GM18498 (cell line): ENCODE results near the gene PRR16.
A peak's percentile ranks its signal among the peaks of the same experiment; 100 is the strongest.
"Not testable (repeated sequence)": the region's sequence is repeated elsewhere in the genome, so short reads cannot be mapped to it uniquely, and the experiment has no call there.

Source experiments
- ATAC-seq: cut with Tn5 transposase; IDR thresholded peaks from one replicate; pipeline ENCODE4 v1.9.1; 2021; ENCODE audit warnings: mild to moderate bottlenecking, moderate library complexity; ENCODE audit not compliant: unreplicated experiment

Gene PRR16

DNA sequence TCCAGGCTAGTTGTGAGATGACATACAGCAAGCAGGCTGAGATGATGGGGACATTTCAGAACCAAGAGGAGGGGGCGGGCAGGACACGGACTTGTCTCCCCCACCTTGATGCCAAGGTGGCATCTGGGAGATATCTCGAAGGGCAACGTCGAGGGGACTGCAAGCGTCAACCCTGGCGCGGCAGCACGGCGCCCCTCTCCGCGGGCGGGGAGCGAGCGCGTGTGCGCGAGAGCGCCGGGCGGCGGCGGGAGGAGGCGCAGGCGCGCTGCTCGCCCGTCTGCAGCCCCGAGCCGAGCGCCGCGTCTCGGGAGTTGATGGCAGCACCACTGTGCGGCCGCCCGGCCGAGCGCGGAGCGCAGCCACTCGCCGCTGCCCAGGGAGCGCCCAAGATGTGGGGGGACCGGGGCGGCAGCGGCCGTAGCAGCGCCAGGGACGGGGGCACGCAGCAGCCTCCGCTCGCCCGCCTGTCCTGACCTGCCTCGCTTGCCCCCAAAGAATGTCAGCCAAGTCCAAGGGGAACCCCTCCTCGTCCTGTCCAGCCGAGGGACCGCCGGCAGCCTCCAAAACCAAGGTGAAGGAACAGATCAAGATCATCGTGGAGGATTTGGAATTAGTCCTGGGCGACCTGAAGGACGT is at the start of gene PRR16:
PRR16 (plus strand) TSS at position 310 of the 636 bp plus-strand sequence.
- peak; percentile 84 for ATAC-seq

GRCh38 chr5:120415985-120416384 is 48.1 kb upstream of the PRR16 start:
- no peak for ATAC-seq

GRCh38 chr5:120419127-120419526 is 45.0 kb upstream of the PRR16 start:
- ATAC-seq, result no peak

- ATAC-seq, result not testable (repeated sequence)
These were observed 37.3 kb upstream of the PRR16 start for GRCh38 chr5:120426633-120427275.

GRCh38 chr5:120430572-120430971 is 33.5 kb upstream of the PRR16 start:
- ATAC-seq, result no peak

GRCh38 chr5:120432861-120433260 is 31.2 kb upstream of the PRR16 start:
- no peak for ATAC-seq

- no peak for ATAC-seq
These were observed 29.0 kb upstream of the PRR16 start for GRCh38 chr5:120435129-120435528.

GRCh38 chr5:120436996-120437395 is 27.1 kb upstream of the PRR16 start:
- ATAC-seq, result no peak

- no peak for ATAC-seq
These were observed 21.4 kb upstream of the PRR16 start for GRCh38 chr5:120442694-120443093.

DNA sequence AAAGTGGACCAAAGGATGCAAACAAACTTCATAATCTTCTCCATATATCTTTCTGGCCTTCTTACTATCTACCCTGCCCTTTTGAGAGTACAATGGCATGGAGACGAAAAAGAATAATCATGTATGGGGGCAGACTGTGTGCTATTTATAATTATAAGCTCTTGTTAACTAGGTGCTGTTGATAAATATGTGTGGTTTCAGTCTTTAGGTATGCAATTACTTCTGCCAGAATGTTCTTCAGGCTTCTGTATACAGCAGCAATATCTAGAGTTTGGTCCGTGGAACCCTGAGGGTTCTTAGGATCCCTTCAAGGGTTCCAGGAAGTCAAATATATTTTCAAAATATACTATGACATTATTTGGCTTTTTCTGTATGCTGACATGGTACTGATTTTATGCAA is 20.5 kb upstream of the PRR16 start:
- ATAC-seq, result no peak

DNA sequence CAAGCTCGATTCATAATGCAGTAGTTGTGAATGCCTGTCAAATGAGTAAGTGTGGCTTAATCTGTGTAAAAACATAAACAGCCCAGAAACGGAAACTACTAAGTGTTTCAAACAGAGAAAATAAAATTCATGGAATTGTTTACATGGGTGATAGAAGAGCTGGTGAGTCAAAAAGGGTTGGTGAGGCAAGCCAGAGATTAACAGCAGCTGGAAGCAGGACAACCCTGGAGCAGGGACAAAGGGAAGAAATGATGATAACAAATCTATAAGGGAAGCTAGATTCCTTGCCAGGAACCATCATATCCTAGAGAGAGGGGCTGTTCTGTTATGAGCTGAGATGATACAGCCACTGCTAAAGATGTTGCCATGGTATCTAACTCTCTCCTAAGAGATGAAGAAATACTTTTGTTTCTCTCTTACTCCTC is 18.0 kb upstream of the PRR16 start:
- ATAC-seq, result no peak

GRCh38 chr5:120446901-120447300 is 17.2 kb upstream of the PRR16 start:
- ATAC-seq, result no peak

GRCh38 chr5:120447706-120448239 is 16.3 kb upstream of the PRR16 start:
- ATAC-seq, result no peak

DNA sequence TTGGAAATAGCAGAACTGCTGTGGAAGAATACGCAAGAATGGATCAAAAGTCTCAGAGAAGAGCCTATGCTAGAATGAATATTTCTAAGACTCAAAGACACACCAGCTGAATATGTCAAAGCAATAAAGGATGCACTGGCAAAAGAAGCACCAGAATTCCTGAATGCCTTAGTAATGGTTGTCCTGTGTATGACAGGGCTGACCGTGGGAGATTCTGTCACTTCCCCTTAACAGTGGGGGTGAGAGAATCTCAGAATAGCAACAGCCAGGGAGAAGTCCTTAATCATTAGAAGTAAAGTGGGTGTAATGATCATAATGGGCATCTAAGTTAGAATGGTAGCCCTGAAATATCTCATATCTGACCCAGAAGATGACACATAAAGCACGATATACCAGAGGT is 14.6 kb upstream of the PRR16 start:
- no peak for ATAC-seq

DNA sequence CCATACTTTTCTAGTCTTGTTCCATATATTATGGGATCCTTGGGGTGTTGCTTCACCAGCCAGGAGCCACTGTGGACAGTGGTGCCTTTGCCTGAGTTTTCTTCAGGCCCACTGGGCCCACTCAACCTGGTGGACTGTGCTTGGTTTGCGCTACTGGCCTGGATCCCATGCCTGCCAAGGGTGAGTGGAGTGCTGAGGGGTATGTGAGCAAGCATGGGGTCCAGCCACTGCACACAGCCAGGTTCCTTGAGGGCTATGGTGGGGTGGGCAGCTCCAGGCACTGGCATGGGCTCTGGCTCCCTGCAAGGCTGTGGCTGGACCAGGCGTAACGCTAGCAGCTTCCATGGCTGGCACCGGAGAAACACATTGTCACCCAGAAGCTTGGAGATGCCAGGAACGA is 13.2 kb upstream of the PRR16 start:
- no peak for ATAC-seq

DNA sequence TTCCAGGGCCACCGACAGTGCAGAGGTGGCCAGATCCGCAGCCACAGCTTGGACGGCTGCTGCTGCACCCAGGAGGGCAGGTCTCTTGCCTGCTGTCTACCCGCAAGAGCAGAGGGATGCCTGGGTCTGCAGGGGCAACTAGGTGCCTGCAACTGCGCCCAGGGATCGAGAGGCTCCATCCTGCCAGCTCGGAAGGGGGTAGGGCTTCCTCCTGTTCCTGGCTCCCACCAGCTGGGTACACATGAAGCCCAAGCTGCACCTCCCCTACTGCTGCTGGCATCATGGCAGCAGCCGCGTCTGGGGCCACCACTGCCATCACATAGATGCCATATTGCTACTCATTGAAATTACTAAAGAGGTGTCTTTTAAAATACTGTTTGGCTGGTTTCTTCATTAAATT is 12.7 kb upstream of the PRR16 start:
- ATAC-seq, result no peak

GRCh38 chr5:120452471-120452870 is 11.6 kb upstream of the PRR16 start:
- ATAC-seq, result no peak

DNA sequence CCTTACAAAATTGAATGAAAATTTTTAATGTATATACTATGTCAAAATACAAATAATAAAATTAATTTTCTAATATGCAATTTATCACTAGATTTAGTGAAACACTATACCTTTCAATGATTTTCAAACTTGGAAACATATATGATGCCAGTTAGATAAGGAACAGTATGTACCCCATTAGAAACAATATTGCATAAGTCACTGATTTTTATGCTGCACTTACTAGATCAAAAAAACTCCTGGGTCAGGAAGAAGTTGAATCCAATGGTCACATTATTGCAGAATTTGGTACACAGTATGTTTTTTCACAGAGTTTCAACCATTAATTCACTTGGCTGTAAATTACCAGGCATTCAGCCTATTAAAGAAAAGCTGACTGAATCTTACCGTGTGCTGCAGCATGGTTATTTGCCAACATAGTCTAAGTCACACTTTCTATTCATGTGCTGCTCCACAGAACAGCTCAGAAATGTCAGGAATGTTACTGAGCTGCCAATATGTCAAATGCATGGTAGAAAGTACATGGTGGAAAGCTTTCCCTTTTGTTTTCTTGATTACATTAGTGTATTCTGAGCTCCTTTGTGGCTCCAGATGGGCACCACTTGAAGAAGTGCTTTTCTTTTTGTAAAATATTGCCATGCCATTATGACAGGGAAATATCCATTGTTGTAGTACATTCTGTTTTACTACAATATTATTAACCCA is 9.9 kb upstream of the PRR16 start:
- ATAC-seq, result no peak

DNA sequence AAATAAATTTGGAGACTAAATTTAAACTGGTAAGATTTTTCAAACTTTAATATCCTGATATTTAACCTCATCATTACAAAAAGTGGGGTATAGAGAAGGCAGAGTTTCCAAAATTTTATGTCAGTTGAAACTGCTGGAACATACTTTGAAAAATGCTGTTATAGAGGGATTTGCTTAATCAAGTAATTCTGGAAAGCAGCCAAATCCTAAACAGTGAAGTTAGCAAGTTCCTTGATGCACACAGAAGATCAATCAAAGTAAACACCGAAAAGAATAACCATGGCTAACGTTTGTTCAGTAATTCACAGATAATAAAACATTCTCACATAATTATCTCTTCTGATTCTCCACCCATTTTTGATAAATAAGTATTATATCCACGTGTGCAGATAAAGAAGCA is 8.1 kb upstream of the PRR16 start:
- no peak for ATAC-seq

DNA sequence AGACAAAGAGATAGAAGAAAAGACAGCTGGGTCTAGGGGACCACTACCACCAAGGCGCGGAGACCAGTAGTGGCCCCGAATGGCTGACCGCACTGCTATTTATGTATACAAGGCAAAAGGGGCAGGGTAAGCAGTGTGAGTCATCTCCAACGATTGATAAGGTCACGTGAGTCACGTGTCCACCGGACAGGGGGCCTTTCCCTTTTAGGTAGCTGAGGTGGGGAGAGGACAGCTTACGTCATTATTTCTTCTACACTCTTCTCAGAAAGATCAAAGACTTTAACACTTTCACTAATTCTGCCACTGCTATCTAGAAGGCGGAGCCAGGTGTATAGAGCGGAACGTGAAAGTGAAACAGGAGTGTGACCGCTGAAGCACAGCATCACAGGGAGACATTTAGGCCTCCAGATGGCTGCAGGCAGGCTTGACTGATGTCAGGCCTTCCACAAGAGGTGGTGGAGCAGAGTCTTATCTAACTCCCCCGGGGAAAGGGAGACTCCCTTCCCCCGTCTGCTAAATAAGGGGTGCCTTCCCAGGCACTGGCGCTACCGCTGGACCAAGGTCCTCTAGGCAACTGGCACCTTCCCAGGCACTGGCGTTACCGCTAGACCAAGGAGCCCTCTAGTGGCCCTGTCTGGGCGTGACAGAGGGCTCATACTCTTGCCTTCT is 6.1 kb upstream of the PRR16 start:
- peak; percentile 86 for ATAC-seq

DNA sequence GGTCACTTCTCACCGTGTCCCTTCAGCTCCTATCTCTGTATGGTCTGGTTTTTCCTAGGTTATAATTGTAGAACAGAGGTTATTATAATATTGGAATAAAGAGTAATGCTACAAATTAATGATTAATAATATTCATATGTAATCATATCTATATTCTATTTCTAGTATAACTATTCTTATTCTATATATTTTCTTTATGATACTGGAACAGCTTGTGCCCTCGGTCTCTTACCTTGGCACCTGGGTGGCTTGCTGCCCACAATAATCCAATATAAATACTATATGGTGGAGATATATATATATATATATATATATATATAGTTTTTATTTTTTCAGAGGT is 5.6 kb upstream of the PRR16 start:
- ATAC-seq, result not testable (repeated sequence)

- ATAC-seq, result no peak
These were observed 2.8 kb upstream of the PRR16 start for GRCh38 chr5:120461251-120461650.
